ENCODE results near the gene TNPO1.

DNA sequence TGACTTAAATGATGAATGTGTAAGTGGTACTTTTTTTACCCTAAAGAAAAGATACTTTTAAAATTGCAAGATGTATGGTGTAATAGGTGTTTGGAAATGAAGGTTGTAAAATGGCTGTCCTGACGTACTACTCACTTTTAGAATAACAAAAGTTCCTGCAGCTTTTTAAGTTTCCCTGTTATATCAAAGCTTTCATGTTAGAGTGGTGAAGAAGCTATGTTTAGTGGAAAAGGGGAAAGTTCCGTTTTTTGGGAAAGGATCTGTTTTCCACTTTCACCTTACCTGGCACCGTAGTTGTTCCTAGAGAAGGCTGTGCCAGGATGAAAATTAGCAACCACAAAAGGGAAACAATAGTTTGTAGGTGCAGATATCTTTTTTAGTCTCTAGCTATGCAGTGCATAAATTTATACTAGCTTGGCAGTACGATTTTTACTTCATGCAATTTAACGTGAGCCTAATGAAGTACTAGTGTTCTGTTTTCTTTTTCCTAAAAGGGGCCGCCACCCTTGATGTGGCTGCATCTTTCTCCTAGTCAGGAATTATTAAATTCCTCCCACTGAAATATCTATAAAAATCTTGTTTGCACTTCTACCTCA, 1.3 kb downstream of the TNPO1 start:
- TF ChIP-seq, protein P1, sequence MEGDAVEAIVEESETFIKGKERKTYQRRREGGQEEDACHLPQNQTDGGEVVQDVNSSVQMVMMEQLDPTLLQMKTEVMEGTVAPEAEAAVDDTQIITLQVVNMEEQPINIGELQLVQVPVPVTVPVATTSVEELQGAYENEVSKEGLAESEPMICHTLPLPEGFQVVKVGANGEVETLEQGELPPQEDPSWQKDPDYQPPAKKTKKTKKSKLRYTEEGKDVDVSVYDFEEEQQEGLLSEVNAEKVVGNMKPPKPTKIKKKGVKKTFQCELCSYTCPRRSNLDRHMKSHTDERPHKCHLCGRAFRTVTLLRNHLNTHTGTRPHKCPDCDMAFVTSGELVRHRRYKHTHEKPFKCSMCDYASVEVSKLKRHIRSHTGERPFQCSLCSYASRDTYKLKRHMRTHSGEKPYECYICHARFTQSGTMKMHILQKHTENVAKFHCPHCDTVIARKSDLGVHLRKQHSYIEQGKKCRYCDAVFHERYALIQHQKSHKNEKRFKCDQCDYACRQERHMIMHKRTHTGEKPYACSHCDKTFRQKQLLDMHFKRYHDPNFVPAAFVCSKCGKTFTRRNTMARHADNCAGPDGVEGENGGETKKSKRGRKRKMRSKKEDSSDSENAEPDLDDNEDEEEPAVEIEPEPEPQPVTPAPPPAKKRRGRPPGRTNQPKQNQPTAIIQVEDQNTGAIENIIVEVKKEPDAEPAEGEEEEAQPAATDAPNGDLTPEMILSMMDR (conservative IDR thresholded peaks at IDR 0.05 in 1 of 2, IDR thresholded peaks at IDR 0.05 in 1 of 2; ENCODE audit: low read depth in 1 of 2, low read length in 2 of 2) = no peak
- no peak for TF ChIP-seq EZH2 (IDR thresholded peaks at IDR 0.05; ENCODE audit: low read length, missing control alignments)
